OCI-LY1 (cell line): Measurements from ENCODE around the gene SULF2.

ENCODE experiments used
- H2AFZ ChIP-seq: fragments of 200-600 bp; sonication (generic), shearing (Covaris generic); 2 replicates; pipeline ENCODE4 v1.6.0; 2014; ENCODE audit warnings: antibody characterized with exemption, mild to moderate bottlenecking, low read length
- H3F3A ChIP-seq: fragments of 200-600 bp; sonication (generic), shearing (Covaris generic); 2 replicates; pipeline ENCODE4 v1.6.0; 2014; ENCODE audit warnings: mild to moderate bottlenecking, antibody characterized with exemption, low read length, moderate library complexity; ENCODE audit not compliant: insufficient read depth
- H3K27ac ChIP-seq: fragments of 200-600 bp; sonication (generic); 2 replicates; pipeline ENCODE4 v1.5.1; 2014; ENCODE audit warnings: low read length, mixed run types, mild to moderate bottlenecking, low read depth; ENCODE audit not compliant: poor library complexity, severe bottlenecking
- H3K27me3 ChIP-seq: fragments of 200-600 bp; sonication (generic); 2 replicates; pipeline ENCODE4 v1.6.0; 2014; ENCODE audit warnings: antibody characterized with exemption, mild to moderate bottlenecking, low read length, moderate library complexity; ENCODE audit not compliant: insufficient read depth
- H3K36me3 ChIP-seq: fragments of 200-600 bp; sonication (generic); 2 replicates; pipeline ENCODE4 v1.6.1; 2014; ENCODE audit warnings: mild to moderate bottlenecking, antibody characterized with exemption, low read length, moderate library complexity, mixed read lengths; ENCODE audit not compliant: insufficient read depth
- H3K4me1 ChIP-seq: fragments of 200-600 bp; sonication (generic); 2 replicates; pipeline ENCODE4 v1.5.1; 2014; ENCODE audit warnings: mild to moderate bottlenecking, low read length, moderate library complexity; ENCODE audit not compliant: insufficient read depth, severe bottlenecking
- H3K4me2 ChIP-seq: fragments of 200-600 bp; sonication (generic), shearing (Covaris generic); 2 replicates; pipeline ENCODE4 v1.6.1; 2014; ENCODE audit warnings: low read length
- H3K4me3 ChIP-seq: fragments of 200-600 bp; sonication (generic); 2 replicates; pipeline ENCODE4 v1.5.1; 2014; ENCODE audit warnings: low read length, low read depth, mild to moderate bottlenecking, mixed read lengths; ENCODE audit not compliant: poor library complexity, severe bottlenecking
- H3K79me2 ChIP-seq: fragments of 200-600 bp; shearing (Covaris generic); 2 replicates; pipeline ENCODE4 v1.6.1; 2016; ENCODE audit warnings: mixed run types, low read length, mixed read lengths; ENCODE audit not compliant: insufficient read depth
- H3K9ac ChIP-seq: fragments of 200-600 bp; sonication (generic), shearing (Covaris generic); 2 replicates; pipeline ENCODE4 v1.6.1; 2014; ENCODE audit warnings: mild to moderate bottlenecking, low read length, mixed read lengths
- H3K9me2 ChIP-seq: fragments of 200-600 bp; sonication (generic), shearing (Covaris generic); 2 replicates; pipeline ENCODE4 v1.6.1; 2014; ENCODE audit warnings: low read depth, mild to moderate bottlenecking, low read length, mixed read lengths
- H3K9me3 ChIP-seq: fragments of 200-600 bp; shearing (Covaris generic); 2 replicates; pipeline ENCODE4 v1.6.1; 2014; ENCODE audit warnings: low read length, mixed read lengths
- H4K20me1 ChIP-seq: fragments of 200-600 bp; sonication (generic), shearing (Covaris generic); 2 replicates; pipeline ENCODE4 v1.6.0; 2016; ENCODE audit warnings: mild to moderate bottlenecking, low read length; ENCODE audit not compliant: insufficient read depth
- EZH2 ChIP-seq: fragments of 200-600 bp; sonication (generic), shearing (Covaris generic); IDR thresholded peaks from 2 replicates; pipeline ENCODE4 v1.8.0; 2017; ENCODE audit warnings: borderline replicate concordance, mixed run types, mild to moderate bottlenecking, antibody characterized with exemption, low read length, moderate library complexity, mixed read lengths
- TF ChIP-seq, protein P1 (sequence below): fragments of 200-600 bp; sonication (generic), shearing (Covaris generic); IDR thresholded peaks from 2 replicates; pipeline ENCODE4 v1.5.1; 2017; ENCODE audit warnings: mild to moderate bottlenecking, antibody characterized with exemption, low read length, moderate library complexity, mixed read lengths

SULF2 gene

GRCh38 chr20:47664744-47665143 lies 120.5 kb downstream of the SULF2 start:
- H3F3A ChIP-seq = 0 out of 2 replicates have a peak, but pooled peaks cover 2% of the 10 kb centered on the region
- no peaks in the 10 kb centered on the region for H3K9me3 ChIP-seq

GRCh38 chr20:47664068-47664437 lies 121.2 kb downstream of the SULF2 start:
- no peak overlapping the region for H3K9ac ChIP-seq
- H3K27ac ChIP-seq = no peak overlapping the region
- H3K4me1 ChIP-seq = peaks cover 40% of the 10 kb centered on the region
- no peaks in the 10 kb centered on the region for H3K79me2 ChIP-seq
- H3K9me3 ChIP-seq = no peaks in the 10 kb centered on the region
- peaks cover 56% of the 10 kb centered on the region for H3K36me3 ChIP-seq
- TF ChIP-seq EZH2 = no peak
- TF ChIP-seq, protein P1, sequence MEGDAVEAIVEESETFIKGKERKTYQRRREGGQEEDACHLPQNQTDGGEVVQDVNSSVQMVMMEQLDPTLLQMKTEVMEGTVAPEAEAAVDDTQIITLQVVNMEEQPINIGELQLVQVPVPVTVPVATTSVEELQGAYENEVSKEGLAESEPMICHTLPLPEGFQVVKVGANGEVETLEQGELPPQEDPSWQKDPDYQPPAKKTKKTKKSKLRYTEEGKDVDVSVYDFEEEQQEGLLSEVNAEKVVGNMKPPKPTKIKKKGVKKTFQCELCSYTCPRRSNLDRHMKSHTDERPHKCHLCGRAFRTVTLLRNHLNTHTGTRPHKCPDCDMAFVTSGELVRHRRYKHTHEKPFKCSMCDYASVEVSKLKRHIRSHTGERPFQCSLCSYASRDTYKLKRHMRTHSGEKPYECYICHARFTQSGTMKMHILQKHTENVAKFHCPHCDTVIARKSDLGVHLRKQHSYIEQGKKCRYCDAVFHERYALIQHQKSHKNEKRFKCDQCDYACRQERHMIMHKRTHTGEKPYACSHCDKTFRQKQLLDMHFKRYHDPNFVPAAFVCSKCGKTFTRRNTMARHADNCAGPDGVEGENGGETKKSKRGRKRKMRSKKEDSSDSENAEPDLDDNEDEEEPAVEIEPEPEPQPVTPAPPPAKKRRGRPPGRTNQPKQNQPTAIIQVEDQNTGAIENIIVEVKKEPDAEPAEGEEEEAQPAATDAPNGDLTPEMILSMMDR = peak; percentile 28; the same call in 1 of the 2 replicates
- no peaks in the 10 kb centered on the region for H3K27me3 ChIP-seq
- no peak overlapping the region for H3K4me2 ChIP-seq
- no peak overlapping the region for H3K4me3 ChIP-seq
- no peaks in the 10 kb centered on the region for H4K20me1 ChIP-seq
- no peak overlapping the region for H2AFZ ChIP-seq
- 0 out of 2 replicates have a peak, but pooled peaks cover 2% of the 10 kb centered on the region for H3F3A ChIP-seq
- no peaks in the 10 kb centered on the region for H3K9me2 ChIP-seq

More at GRCh38 chr20:47664744-47665143, 120.5 kb downstream of the SULF2 start:
- no peaks in the 10 kb centered on the region for H3K27me3 ChIP-seq
- H3K79me2 ChIP-seq = no peaks in the 10 kb centered on the region
- H4K20me1 ChIP-seq = no peaks in the 10 kb centered on the region
- no peak overlapping the region for H3K4me3 ChIP-seq
- H2AFZ ChIP-seq = no peak overlapping the region
- no peak overlapping the region; the same call in 1 of the 2 replicates for H3K9ac ChIP-seq
- H3K4me2 ChIP-seq = no peak overlapping the region
- H3K9me2 ChIP-seq = no peaks in the 10 kb centered on the region
- peaks cover 40% of the 10 kb centered on the region for H3K4me1 ChIP-seq
- peak overlapping the region; percentile 21 for H3K27ac ChIP-seq
- TF ChIP-seq, protein P1 = no peak
- no peak for TF ChIP-seq EZH2
- peaks cover 49% of the 10 kb centered on the region for H3K36me3 ChIP-seq

DNA sequence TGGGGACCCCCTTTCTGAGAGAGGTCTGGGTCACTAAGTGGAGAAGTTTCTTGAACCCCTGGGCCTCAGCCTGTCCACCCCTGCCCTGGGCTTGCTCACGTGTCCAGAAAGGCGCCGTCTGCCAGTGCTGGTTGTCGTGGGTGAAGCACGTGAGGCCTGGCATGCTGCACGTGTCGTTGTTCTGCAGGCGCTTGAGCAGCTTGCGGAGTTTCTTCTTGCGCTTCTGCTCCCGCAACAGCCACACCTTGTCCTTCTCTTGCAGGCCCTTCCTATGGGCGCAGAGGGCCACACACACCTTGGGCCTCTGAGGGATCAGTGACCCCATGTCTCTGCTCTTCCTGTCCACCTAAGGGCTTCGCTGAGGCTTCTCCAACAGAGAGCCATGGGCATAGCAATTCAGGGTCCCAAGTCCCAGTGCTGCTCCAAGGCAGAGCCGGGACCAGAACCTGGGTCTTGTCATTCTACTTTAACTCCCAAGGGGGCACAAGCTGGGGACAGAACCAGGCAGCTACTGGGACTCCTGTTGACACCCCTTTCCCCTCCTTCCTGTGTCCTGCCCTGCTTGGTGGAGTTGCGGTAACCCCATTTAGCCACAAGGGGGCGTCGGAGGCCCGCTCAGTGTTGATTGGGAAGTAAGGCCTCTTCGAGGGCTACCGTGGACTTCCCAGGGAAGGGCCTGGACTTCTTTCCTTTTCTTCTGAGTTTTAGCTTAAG lies 121.8 kb downstream of the SULF2 start:
- no peak for TF ChIP-seq EZH2
- TF ChIP-seq, protein P1 = peak; percentile 92
- Histone ChIP-seq H3K27ac (no peak overlapping the region), H4K20me1 (no peaks in the 10 kb centered on the region), H3K36me3 (peaks cover 61% of the 10 kb centered on the region), H3K27me3 (no peaks in the 10 kb centered on the region), H3K9ac (no peak overlapping the region), H3K4me3 (no peak overlapping the region), H3K4me1 (peaks cover 40% of the 10 kb centered on the region), H3F3A (0 out of 2 replicates have a peak, but pooled peaks cover 2% of the 10 kb centered on the region), H2AFZ (no peak overlapping the region), H3K9me2 (no peaks in the 10 kb centered on the region), H3K4me2 (no peak overlapping the region), H3K79me2 (no peaks in the 10 kb centered on the region), H3K9me3 (no peaks in the 10 kb centered on the region)
